ENCODE measurements around the gene KCTD17. TPM values are rescaled to one million over a fixed set of nuclear protein-coding genes. Genes with fewer than 3 reads are reported as not detected.

Gene KCTD17
- total RNA-seq, 1 experiment from 2014 or later = 29.5 TPM

DNA sequence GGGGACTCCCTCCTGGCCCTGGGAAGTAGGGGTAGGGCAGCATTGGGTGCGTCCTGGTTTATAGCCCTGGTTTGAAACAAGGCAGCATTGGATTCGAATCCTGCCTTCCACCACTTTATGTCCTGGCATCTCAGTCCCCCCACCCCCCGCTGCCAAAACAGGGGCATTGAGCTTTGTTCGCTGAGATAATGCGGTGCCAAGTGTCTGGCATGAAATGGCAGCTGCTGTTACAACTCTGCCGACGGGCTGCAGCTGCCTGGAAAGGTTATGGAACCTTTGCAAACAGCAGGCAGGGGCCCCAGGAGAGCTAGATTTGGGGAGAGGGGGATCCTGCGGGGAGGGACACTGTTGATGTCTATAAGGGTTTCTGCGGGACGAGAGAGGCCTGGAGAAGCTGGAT, 34.2 kb upstream of the KCTD17 start:
- intact Hi-C loops (cut with micrococcal nuclease; ENCODE audit: unreplicated experiment) = no loop called here
- Histone ChIP-seq H3K27ac (no peak overlapping the region), H3K4me1 (replicated peaks; ENCODE audit: insufficient read depth) (peaks cover 61% of the 10 kb centered on the region), H3K79me2 (ENCODE audit: low read depth) (peaks cover 50% of the 10 kb centered on the region), H4K20me1 (ENCODE audit: insufficient read depth) (peaks cover 7% of the 10 kb centered on the region; the same call in 1 of the 2 replicates), H3F3A (ENCODE audit: insufficient read depth, low read depth) (peaks cover 35% of the 10 kb centered on the region; the same call in 1 of the 2 replicates), H3K4me2 (peak overlapping the region; percentile 75; the same call in 1 of the 2 replicates), H3K9me2 (ENCODE audit: insufficient read depth) (no peaks in the 10 kb centered on the region), H3K36me3 (ENCODE audit: low read depth) (peaks cover 10% of the 10 kb centered on the region; the same call in 1 of the 2 replicates), H3K9me3 (ENCODE audit: insufficient read depth, low read depth) (no peaks in the 10 kb centered on the region), H3K4me3 (no peak overlapping the region), H3K27me3 (ENCODE audit: insufficient read depth, low read depth) (no peaks in the 10 kb centered on the region), H2AFZ (no peak overlapping the region)
- ChIA-PET POLR2A (ENCODE audit: unreplicated experiment) (no interaction called here), CTCF (interaction anchor here (0.6 to 1.1 kb wide), 2 partner anchors 40 to 149 kb away, joined by 3 to 8 read pairs; no protein-coding TSS in a partner anchor)
- TF ChIP-seq EZH2 (IDR thresholded peaks at IDR 0.05; ENCODE audit: low read depth) = no peak
- TF ChIP-seq, protein P1, sequence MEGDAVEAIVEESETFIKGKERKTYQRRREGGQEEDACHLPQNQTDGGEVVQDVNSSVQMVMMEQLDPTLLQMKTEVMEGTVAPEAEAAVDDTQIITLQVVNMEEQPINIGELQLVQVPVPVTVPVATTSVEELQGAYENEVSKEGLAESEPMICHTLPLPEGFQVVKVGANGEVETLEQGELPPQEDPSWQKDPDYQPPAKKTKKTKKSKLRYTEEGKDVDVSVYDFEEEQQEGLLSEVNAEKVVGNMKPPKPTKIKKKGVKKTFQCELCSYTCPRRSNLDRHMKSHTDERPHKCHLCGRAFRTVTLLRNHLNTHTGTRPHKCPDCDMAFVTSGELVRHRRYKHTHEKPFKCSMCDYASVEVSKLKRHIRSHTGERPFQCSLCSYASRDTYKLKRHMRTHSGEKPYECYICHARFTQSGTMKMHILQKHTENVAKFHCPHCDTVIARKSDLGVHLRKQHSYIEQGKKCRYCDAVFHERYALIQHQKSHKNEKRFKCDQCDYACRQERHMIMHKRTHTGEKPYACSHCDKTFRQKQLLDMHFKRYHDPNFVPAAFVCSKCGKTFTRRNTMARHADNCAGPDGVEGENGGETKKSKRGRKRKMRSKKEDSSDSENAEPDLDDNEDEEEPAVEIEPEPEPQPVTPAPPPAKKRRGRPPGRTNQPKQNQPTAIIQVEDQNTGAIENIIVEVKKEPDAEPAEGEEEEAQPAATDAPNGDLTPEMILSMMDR (conservative IDR thresholded peaks at IDR 0.05) = no peak
- no TSS peak for BruUV-seq (replicated peaks)
- DNase-seq = no peak

DNA sequence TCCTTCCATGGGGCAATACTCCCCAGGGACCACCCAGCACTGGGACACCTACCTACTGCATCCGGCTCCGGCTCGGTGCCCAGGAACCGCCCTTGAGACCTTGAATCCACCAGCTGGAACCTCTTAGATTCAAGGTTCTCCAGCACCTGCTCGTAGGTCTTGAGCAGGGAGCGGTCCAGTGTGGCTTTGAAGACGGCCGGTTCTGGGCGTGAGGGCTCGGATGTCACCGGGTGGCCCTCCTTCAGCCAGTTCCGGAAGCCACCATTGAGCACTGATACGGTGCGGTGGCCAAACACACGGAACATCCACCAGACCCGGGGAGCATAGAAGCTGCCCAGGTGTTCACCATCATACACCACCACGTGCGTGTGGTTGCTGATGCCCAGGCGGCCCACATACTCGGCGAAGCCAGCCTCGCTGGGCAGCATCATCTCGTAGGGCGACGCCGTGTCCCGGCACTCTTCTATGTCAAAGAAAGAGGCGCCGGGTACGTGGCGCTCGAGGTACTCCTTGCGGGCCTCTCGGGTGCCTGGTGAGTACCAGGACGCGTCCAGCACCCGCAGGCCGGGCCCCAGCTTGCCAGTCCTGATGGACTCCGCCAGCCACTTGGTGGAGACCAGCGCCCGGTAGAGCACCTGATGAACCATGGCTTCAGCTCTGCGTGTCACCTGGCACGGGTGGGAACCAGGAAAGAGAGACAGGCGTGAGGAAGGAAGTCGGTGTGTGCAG, 33.3 kb upstream of the KCTD17 start:
- H3F3A ChIP-seq (ENCODE audit: insufficient read depth, low read depth) = peaks cover 35% of the 10 kb centered on the region; the same call in 1 of the 2 replicates
- no peaks in the 10 kb centered on the region for H3K9me2 ChIP-seq (ENCODE audit: insufficient read depth)
- H4K20me1 ChIP-seq (ENCODE audit: insufficient read depth) = peaks cover 7% of the 10 kb centered on the region; the same call in 1 of the 2 replicates
- no peaks in the 10 kb centered on the region for H3K9me3 ChIP-seq (ENCODE audit: insufficient read depth, low read depth)
- TF ChIP-seq, protein P1 (conservative IDR thresholded peaks at IDR 0.05) = no peak
- TF ChIP-seq EZH2 (IDR thresholded peaks at IDR 0.05; ENCODE audit: low read depth) = no peak
- H2AFZ ChIP-seq = no peak overlapping the region
- H3K4me1 ChIP-seq (replicated peaks; ENCODE audit: insufficient read depth) = peaks cover 52% of the 10 kb centered on the region
- DNase-seq = no peak
- BruUV-seq (replicated peaks) = no TSS peak
- H3K4me2 ChIP-seq = peak overlapping the region; percentile 75
- H3K27me3 ChIP-seq (ENCODE audit: insufficient read depth, low read depth) = no peaks in the 10 kb centered on the region
- H3K4me3 ChIP-seq = peak overlapping the region; percentile 62
- intact Hi-C loops (cut with micrococcal nuclease; ENCODE audit: unreplicated experiment) = no loop called here
- ChIA-PET POLR2A (ENCODE audit: unreplicated experiment) (interaction anchor here (0.5 to 1.1 kb wide), 2 partner anchors 9 to 581 kb away, joined by 3 to 7 read pairs; no protein-coding TSS in a partner anchor), CTCF (interaction anchor here (1.1 to 1.3 kb wide), 2 partner anchors 41 to 242 kb away, joined by 3 read pairs; partner anchors contain the start of gene IFT27)
- peaks cover 50% of the 10 kb centered on the region for H3K79me2 ChIP-seq (ENCODE audit: low read depth)
- H3K36me3 ChIP-seq (ENCODE audit: low read depth) = peaks cover 10% of the 10 kb centered on the region; the same call in 1 of the 2 replicates
- H3K27ac ChIP-seq = no peak overlapping the region

DNA sequence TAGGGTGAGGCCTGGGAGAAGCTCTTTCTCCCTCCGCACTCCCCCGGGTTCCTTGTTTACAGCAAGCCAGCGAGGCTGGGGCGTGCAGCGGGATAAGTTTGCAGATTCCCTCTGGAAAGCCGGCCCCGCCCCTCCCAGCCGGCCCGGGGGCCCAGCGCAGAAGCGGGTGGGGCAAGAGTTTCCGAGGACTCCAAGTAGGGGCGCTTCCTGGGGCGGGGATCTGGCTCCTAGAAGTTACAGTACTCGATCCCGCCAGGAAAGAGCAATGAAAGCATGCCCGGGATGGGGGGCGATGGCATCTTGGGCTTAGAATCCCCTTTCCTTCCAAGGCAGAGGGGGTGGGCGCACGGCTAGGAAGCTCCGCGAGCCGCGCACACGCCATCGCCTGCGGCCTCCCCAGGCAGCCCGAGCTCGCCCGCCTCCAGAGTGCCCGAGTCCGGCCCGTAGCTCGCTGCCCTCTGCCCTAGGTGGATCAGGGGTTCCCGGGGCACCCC, 32.7 kb upstream of the KCTD17 start:
- H3K4me3 ChIP-seq = peak overlapping the region; percentile 62
- H3K4me2 ChIP-seq = peak overlapping the region; percentile 75
- peaks cover 46% of the 10 kb centered on the region for H3K4me1 ChIP-seq (replicated peaks; ENCODE audit: insufficient read depth)
- H3K27me3 ChIP-seq (ENCODE audit: insufficient read depth, low read depth) = no peaks in the 10 kb centered on the region
- peaks cover 50% of the 10 kb centered on the region for H3K79me2 ChIP-seq (ENCODE audit: low read depth)
- peak in 1 of 2 experiments; percentile 65 for DNase-seq
- POLR2A ChIA-PET (ENCODE audit: unreplicated experiment) = interaction anchor here (0.7 to 1.1 kb wide), 3 partner anchors 9 to 1126 kb away, joined by 6 to 17 read pairs (median 7); no protein-coding TSS in a partner anchor
- CTCF ChIA-PET = interaction anchor here (0.5 to 1.3 kb wide), 4 partner anchors 14 to 243 kb away, joined by 3 to 5 read pairs (median 4); partner anchors contain the start of gene IFT27
- peak overlapping the region; percentile 88 for H2AFZ ChIP-seq
- BruUV-seq (replicated peaks) = TSS peak; percentile 38
- TF ChIP-seq, protein P1 (conservative IDR thresholded peaks at IDR 0.05) = no peak
- TF ChIP-seq EZH2 (IDR thresholded peaks at IDR 0.05; ENCODE audit: low read depth) = no peak
- peaks cover 30% of the 10 kb centered on the region; the same call in 1 of the 2 replicates for H3F3A ChIP-seq (ENCODE audit: insufficient read depth, low read depth)
- no peaks in the 10 kb centered on the region for H3K9me3 ChIP-seq (ENCODE audit: insufficient read depth, low read depth)
- H3K36me3 ChIP-seq (ENCODE audit: low read depth) = peaks cover 10% of the 10 kb centered on the region; the same call in 1 of the 2 replicates
- H3K9me2 ChIP-seq (ENCODE audit: insufficient read depth) = no peaks in the 10 kb centered on the region
- H4K20me1 ChIP-seq (ENCODE audit: insufficient read depth) = peaks cover 7% of the 10 kb centered on the region; the same call in 1 of the 2 replicates
- no peak overlapping the region for H3K27ac ChIP-seq
- intact Hi-C loops (cut with micrococcal nuclease; ENCODE audit: unreplicated experiment) = no loop called here

All from PC-9 (cell line).